Measurements from ENCODE around the gene SEMA3D. TPM values are rescaled to one million over a fixed set of nuclear protein-coding genes. Genes with fewer than 3 reads are reported as not detected.
"Not testable (repeated sequence)": the region's sequence is repeated elsewhere in the genome, so short reads cannot be mapped to it uniquely, and the experiment has no call there.

Gene SEMA3D
- polyA plus RNA-seq, 1 donor from 2014 or later, result 1.6 TPM

DNA sequence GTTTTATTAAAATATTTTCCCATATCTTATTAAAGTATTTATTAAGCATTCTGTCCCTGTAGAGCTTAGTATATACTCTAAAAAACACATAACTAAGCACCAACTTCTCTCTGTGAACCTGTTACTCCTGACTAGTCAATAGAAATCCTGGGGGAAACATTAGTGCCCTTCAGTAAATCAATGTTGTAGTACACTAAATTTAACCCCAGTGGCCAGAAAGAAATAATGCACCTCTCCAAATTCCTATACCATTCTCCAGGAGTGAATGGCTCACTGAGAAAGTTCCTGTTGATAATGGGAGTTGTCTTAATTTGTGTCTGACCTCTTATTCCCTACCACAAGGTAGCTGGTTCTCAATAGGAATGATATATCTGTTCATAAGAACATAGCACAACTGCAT is 188.2 kb downstream of the SEMA3D start:
- Histone ChIP-seq H3F3A (ENCODE audit: insufficient read depth, low read length, poor library complexity, severe bottlenecking) (no peaks in the 10 kb centered on the region), H3K79me2 (replicated peaks; ENCODE audit: insufficient read depth, low read length) (no peaks in the 10 kb centered on the region), H3K36me3 (ENCODE audit: insufficient read depth, low read length) (no peaks in the 10 kb centered on the region), H3K4me2 (ENCODE audit: low read length) (no peak overlapping the region), H3K4me3 (ENCODE audit: low read length) (no peak overlapping the region), H3K27me3 (ENCODE audit: insufficient read depth, low read depth, low read length) (no peaks in the 10 kb centered on the region), H3K27ac (ENCODE audit: low read length) (no peak overlapping the region), H2AFZ (ENCODE audit: low read depth, low read length) (no peak overlapping the region), H3K9me3 (ENCODE audit: low read length) (no peaks in the 10 kb centered on the region), H3K9ac (ENCODE audit: low read length) (no peak overlapping the region), H3K9me2 (ENCODE audit: insufficient read depth, low read length) (no peaks in the 10 kb centered on the region), H4K20me1 (ENCODE audit: insufficient read depth) (no peaks in the 10 kb centered on the region)
- TF ChIP-seq, protein P1, sequence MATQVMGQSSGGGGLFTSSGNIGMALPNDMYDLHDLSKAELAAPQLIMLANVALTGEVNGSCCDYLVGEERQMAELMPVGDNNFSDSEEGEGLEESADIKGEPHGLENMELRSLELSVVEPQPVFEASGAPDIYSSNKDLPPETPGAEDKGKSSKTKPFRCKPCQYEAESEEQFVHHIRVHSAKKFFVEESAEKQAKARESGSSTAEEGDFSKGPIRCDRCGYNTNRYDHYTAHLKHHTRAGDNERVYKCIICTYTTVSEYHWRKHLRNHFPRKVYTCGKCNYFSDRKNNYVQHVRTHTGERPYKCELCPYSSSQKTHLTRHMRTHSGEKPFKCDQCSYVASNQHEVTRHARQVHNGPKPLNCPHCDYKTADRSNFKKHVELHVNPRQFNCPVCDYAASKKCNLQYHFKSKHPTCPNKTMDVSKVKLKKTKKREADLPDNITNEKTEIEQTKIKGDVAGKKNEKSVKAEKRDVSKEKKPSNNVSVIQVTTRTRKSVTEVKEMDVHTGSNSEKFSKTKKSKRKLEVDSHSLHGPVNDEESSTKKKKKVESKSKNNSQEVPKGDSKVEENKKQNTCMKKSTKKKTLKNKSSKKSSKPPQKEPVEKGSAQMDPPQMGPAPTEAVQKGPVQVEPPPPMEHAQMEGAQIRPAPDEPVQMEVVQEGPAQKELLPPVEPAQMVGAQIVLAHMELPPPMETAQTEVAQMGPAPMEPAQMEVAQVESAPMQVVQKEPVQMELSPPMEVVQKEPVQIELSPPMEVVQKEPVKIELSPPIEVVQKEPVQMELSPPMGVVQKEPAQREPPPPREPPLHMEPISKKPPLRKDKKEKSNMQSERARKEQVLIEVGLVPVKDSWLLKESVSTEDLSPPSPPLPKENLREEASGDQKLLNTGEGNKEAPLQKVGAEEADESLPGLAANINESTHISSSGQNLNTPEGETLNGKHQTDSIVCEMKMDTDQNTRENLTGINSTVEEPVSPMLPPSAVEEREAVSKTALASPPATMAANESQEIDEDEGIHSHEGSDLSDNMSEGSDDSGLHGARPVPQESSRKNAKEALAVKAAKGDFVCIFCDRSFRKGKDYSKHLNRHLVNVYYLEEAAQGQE (IDR thresholded peaks at IDR 0.05; ENCODE audit: borderline replicate concordance), result no peak
- TF ChIP-seq TAF1 (IDR thresholded peaks at IDR 0.05; ENCODE audit: low read depth) (no peak), EZH2 (IDR thresholded peaks at IDR 0.05; ENCODE audit: borderline replicate concordance, insufficient read depth, low read length, poor library complexity, severe bottlenecking) (no peak), MXI1 (conservative IDR thresholded peaks at IDR 0.05; ENCODE audit: poor library complexity, severe bottlenecking) (no peak), EP300 (conservative IDR thresholded peaks at IDR 0.05; ENCODE audit: poor library complexity, severe bottlenecking) (no peak), SMC3 (conservative IDR thresholded peaks at IDR 0.05; ENCODE audit: poor library complexity) (no peak), POLR2AphosphoS5 (IDR thresholded peaks at IDR 0.05) (no peak), RAD21 (conservative IDR thresholded peaks at IDR 0.05) (no peak)
- TF ChIP-seq, protein P2, sequence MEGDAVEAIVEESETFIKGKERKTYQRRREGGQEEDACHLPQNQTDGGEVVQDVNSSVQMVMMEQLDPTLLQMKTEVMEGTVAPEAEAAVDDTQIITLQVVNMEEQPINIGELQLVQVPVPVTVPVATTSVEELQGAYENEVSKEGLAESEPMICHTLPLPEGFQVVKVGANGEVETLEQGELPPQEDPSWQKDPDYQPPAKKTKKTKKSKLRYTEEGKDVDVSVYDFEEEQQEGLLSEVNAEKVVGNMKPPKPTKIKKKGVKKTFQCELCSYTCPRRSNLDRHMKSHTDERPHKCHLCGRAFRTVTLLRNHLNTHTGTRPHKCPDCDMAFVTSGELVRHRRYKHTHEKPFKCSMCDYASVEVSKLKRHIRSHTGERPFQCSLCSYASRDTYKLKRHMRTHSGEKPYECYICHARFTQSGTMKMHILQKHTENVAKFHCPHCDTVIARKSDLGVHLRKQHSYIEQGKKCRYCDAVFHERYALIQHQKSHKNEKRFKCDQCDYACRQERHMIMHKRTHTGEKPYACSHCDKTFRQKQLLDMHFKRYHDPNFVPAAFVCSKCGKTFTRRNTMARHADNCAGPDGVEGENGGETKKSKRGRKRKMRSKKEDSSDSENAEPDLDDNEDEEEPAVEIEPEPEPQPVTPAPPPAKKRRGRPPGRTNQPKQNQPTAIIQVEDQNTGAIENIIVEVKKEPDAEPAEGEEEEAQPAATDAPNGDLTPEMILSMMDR (IDR thresholded peaks at IDR 0.05; ENCODE audit: poor library complexity, severe bottlenecking), result no peak

DNA sequence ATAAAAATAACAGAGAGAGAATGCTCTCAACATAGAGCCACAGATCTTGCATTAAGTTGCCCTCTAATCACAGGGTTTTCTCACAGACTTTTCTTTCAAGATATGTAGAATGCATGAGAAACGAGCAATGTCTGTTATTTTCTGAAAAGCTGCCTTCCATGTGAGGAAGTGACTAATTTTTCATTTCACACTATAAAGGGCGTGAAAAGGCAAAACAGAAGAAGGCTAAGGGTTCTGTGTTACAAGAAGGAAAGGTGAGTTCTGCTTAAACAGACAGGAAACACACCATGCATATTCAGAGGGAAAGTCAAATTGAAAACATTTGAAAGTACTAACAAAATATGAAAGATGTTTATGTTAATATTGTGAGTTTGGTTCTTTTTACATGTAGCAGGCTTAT is 189.2 kb downstream of the SEMA3D start:
- no peaks in the 10 kb centered on the region for H4K20me1 ChIP-seq (ENCODE audit: insufficient read depth)
- no peaks in the 10 kb centered on the region for H3K9me2 ChIP-seq (ENCODE audit: insufficient read depth, low read length)
- no peaks in the 10 kb centered on the region for H3F3A ChIP-seq (ENCODE audit: insufficient read depth, low read length, poor library complexity, severe bottlenecking)
- no peaks in the 10 kb centered on the region for H3K36me3 ChIP-seq (ENCODE audit: insufficient read depth, low read length)
- H3K9me3 ChIP-seq (ENCODE audit: low read length), result no peaks in the 10 kb centered on the region
- no peak overlapping the region for H3K4me2 ChIP-seq (ENCODE audit: low read length)
- TF ChIP-seq, protein P2 (IDR thresholded peaks at IDR 0.05; ENCODE audit: poor library complexity, severe bottlenecking), result no peak
- TF ChIP-seq EZH2 (IDR thresholded peaks at IDR 0.05; ENCODE audit: borderline replicate concordance, insufficient read depth, low read length, poor library complexity, severe bottlenecking) (no peak), MXI1 (conservative IDR thresholded peaks at IDR 0.05; ENCODE audit: poor library complexity, severe bottlenecking) (no peak), RAD21 (conservative IDR thresholded peaks at IDR 0.05) (no peak), TAF1 (IDR thresholded peaks at IDR 0.05; ENCODE audit: low read depth) (no peak), POLR2AphosphoS5 (IDR thresholded peaks at IDR 0.05) (no peak), SMC3 (conservative IDR thresholded peaks at IDR 0.05; ENCODE audit: poor library complexity) (no peak), EP300 (conservative IDR thresholded peaks at IDR 0.05; ENCODE audit: poor library complexity, severe bottlenecking) (no peak)
- TF ChIP-seq, protein P1 (IDR thresholded peaks at IDR 0.05; ENCODE audit: borderline replicate concordance), result no peak
- H3K9ac ChIP-seq (ENCODE audit: low read length), result no peak overlapping the region
- H3K27me3 ChIP-seq (ENCODE audit: insufficient read depth, low read depth, low read length), result no peaks in the 10 kb centered on the region
- no peak overlapping the region for H3K27ac ChIP-seq (ENCODE audit: low read length)
- H3K4me3 ChIP-seq (ENCODE audit: low read length), result no peak overlapping the region
- no peaks in the 10 kb centered on the region for H3K79me2 ChIP-seq (replicated peaks; ENCODE audit: insufficient read depth, low read length)
- H2AFZ ChIP-seq (ENCODE audit: low read depth, low read length), result no peak overlapping the region

GRCh38 chr7:84992954-84993353 is 193.9 kb downstream of the SEMA3D start:
- not testable (repeated sequence) for H2AFZ ChIP-seq (ENCODE audit: low read depth, low read length); H3K9me3 ChIP-seq (ENCODE audit: low read length); H3K36me3 ChIP-seq (ENCODE audit: insufficient read depth, low read length); H3K4me2 ChIP-seq (ENCODE audit: low read length); H3K4me3 ChIP-seq (ENCODE audit: low read length); H3K9me2 ChIP-seq (ENCODE audit: insufficient read depth, low read length); H3K27me3 ChIP-seq (ENCODE audit: insufficient read depth, low read depth, low read length); H3K27ac ChIP-seq (ENCODE audit: low read length); H3K79me2 ChIP-seq (replicated peaks; ENCODE audit: insufficient read depth, low read length); H3K9ac ChIP-seq (ENCODE audit: low read length); H3F3A ChIP-seq (ENCODE audit: insufficient read depth, low read length, poor library complexity, severe bottlenecking); H4K20me1 ChIP-seq (ENCODE audit: insufficient read depth)

All from neural cell (in vitro differentiated cells).